H1 (cell line): ENCODE data around the gene ABCC6. TPM values are rescaled to one million over a fixed set of nuclear protein-coding genes. Genes with fewer than 3 reads are reported as not detected.

Source experiments
- CTCF ChIA-PET: fragments of 300-600 bp; sonication (Branson Sonifier 250); formaldehyde crosslinking; loops from one replicate; lab custom pipeline; 2021; ENCODE audit not compliant: partially characterized antibody; lab: Charles Lee
- POLR2A ChIA-PET: fragments of 300-600 bp; sonication (Branson Sonifier 250); formaldehyde crosslinking; loops from one replicate; lab custom pipeline; 2021; ENCODE audit warnings: inconsistent platforms; ENCODE audit not compliant: partially characterized antibody; lab: Charles Lee
- DNase-seq, 2 experiments: peaks; one replicate each; pipeline versions ENCODE4 v3.0.0 to v3.0.0-alpha.2; 2010 to 2022; ENCODE audit warnings: low spot score in 2 of 2, low read depth in 1 of 2, mixed read lengths in 1 of 2
- FAIRE-seq: peaks from 2 replicates; lab custom pipeline; 2011; peaks lifted over from hg19 to GRCh38; lab: Jason Lieb, UNC
- H2AFZ ChIP-seq: 2 replicates; pipeline ENCODE4 v1.8.1; 2012; ENCODE audit warnings: low read length, inconsistent platforms
- H2AK5ac ChIP-seq: 2 replicates; pipeline ENCODE4 v1.6.1; 2013; ENCODE audit warnings: low read depth, low read length
- H2BK120ac ChIP-seq: replicated peaks from 2 replicates; pipeline ENCODE3; 2013; ENCODE audit warnings: low read depth, low read length, inconsistent platforms
- H2BK12ac ChIP-seq: 2 replicates; pipeline ENCODE4 v1.6.1; 2013; ENCODE audit warnings: low read depth, low read length
- H2BK15ac ChIP-seq: 2 replicates; pipeline ENCODE4 v1.6.1; 2013; ENCODE audit warnings: low read length
- H2BK20ac ChIP-seq: 2 replicates; pipeline ENCODE4 v1.6.1; 2013; ENCODE audit warnings: low read length
- H2BK5ac ChIP-seq: 2 replicates; pipeline ENCODE4 v1.6.1; 2013; ENCODE audit warnings: low read depth, low read length
- H3K14ac ChIP-seq: 2 replicates; pipeline ENCODE4 v1.6.1; 2013; ENCODE audit warnings: inconsistent platforms; ENCODE audit not compliant: insufficient read length
- H3K18ac ChIP-seq: 2 replicates; pipeline ENCODE4 v1.6.1; 2013; ENCODE audit warnings: low read length; ENCODE audit errors: extremely low read depth
- H3K23ac ChIP-seq: 2 replicates; pipeline ENCODE4 v1.6.1; 2013; ENCODE audit warnings: inconsistent platforms; ENCODE audit not compliant: insufficient read length
- H3K23me2 ChIP-seq: 2 replicates; pipeline ENCODE4 v1.6.1; 2013; ENCODE audit warnings: low read depth, low read length
- H3K27ac ChIP-seq: 2 replicates; pipeline ENCODE4 v1.6.1; 2011; ENCODE audit warnings: low read depth, low read length, inconsistent platforms
- H3K27me3 ChIP-seq, 4 experiments: replicated peaks in 1 of 4; 1 replicate in 1 of 4; 2 replicates in 3 of 4; pipeline versions ENCODE4 v1.6.1 to v1.8.1; 2011 to 2013; ENCODE audit warnings: low read length in 3 of 4, mild to moderate bottlenecking in 3 of 4, inconsistent platforms in 2 of 4, mixed read lengths in 2 of 4, moderate library complexity in 1 of 4; ENCODE audit not compliant: control insufficient read depth in 3 of 4, insufficient read depth in 3 of 4; ENCODE audit errors: extremely low read depth in 1 of 4
- H3K36me3 ChIP-seq, 4 experiments: 2 replicates each; pipeline versions ENCODE4 v1.6.1 to v1.8.1; 2011 to 2013; ENCODE audit warnings: mild to moderate bottlenecking in 4 of 4, low read length in 3 of 4, moderate library complexity in 2 of 4, control low read depth in 1 of 4, inconsistent platforms in 1 of 4; ENCODE audit not compliant: insufficient read depth in 4 of 4, control insufficient read depth in 2 of 4
- H3K4ac ChIP-seq: replicated peaks from 2 replicates; pipeline ENCODE3; 2013; ENCODE audit warnings: low read length, low read depth, mixed read lengths, inconsistent platforms; ENCODE audit not compliant: insufficient read length
- H3K4me1 ChIP-seq, 4 experiments: replicated peaks in 1 of 4; 1 replicate in 1 of 4; 2 replicates in 3 of 4; pipeline versions ENCODE4 v1.6.1 to v1.8.1; 2011 to 2013; ENCODE audit warnings: low read length in 3 of 4, inconsistent platforms in 2 of 4, mixed read lengths in 1 of 4; ENCODE audit not compliant: insufficient read depth in 4 of 4, control insufficient read depth in 3 of 4
- H3K4me2 ChIP-seq, 2 experiments: 2 replicates each; pipeline versions ENCODE4 v1.6.1 to v1.8.1; 2011 to 2013; ENCODE audit warnings: low read depth in 2 of 2, low read length in 2 of 2, control low read depth in 1 of 2, inconsistent platforms in 1 of 2, mild to moderate bottlenecking in 1 of 2; ENCODE audit not compliant: insufficient read depth in 1 of 2
- H3K4me3 ChIP-seq, 4 experiments: fragments of 200-600, 300-600 bp in 1 of 4; sonication (generic), shearing (Covaris generic), sonication (Bioruptor Twin) in 1 of 4; 2 replicates each; pipeline versions ENCODE4 v1.5.1 to v1.8.1; 2011 to 2016; ENCODE audit warnings: low read length in 4 of 4, low read depth in 3 of 4, control low read depth in 2 of 4, inconsistent platforms in 2 of 4, mild to moderate bottlenecking in 2 of 4, mixed read lengths in 1 of 4, moderate library complexity in 1 of 4; ENCODE audit not compliant: insufficient read depth in 2 of 4; ENCODE audit errors: extremely low read depth in 1 of 4
- H3K56ac ChIP-seq: replicated peaks from 2 replicates; pipeline ENCODE3; 2013; ENCODE audit warnings: low read depth, mild to moderate bottlenecking, mixed read lengths, low read length, inconsistent platforms; ENCODE audit not compliant: insufficient read length
- H3K79me1 ChIP-seq: 2 replicates; pipeline ENCODE4 v1.6.1; 2013; ENCODE audit warnings: low read depth, low read length, control low read depth
- H3K79me2 ChIP-seq, 2 experiments: 2 replicates each; pipeline versions ENCODE4 v1.6.1 to v1.8.1; 2012 to 2013; ENCODE audit warnings: low read length in 2 of 2, mild to moderate bottlenecking in 2 of 2, inconsistent platforms in 1 of 2; ENCODE audit not compliant: insufficient read depth in 2 of 2, control insufficient read depth in 1 of 2
- H3K9ac ChIP-seq, 4 experiments: replicated peaks in 1 of 4; 1 replicate in 1 of 4; 2 replicates in 3 of 4; pipeline versions ENCODE4 v1.6.1 to v1.8.1; 2011 to 2013; ENCODE audit warnings: low read depth in 3 of 4, low read length in 3 of 4, control low read depth in 2 of 4, mild to moderate bottlenecking in 2 of 4, moderate library complexity in 2 of 4, inconsistent platforms in 1 of 4; ENCODE audit errors: extremely low read depth in 1 of 4
- H3K9me3 ChIP-seq, 2 experiments: 2 replicates each; pipeline versions ENCODE4 v1.6.1 to v1.8.1; 2012 to 2013; ENCODE audit warnings: mild to moderate bottlenecking in 2 of 2, moderate library complexity in 2 of 2, control low read depth in 1 of 2, inconsistent platforms in 1 of 2, low read depth in 1 of 2, low read length in 1 of 2, mixed read lengths in 1 of 2; ENCODE audit not compliant: insufficient read depth in 2 of 2
- H4K20me1 ChIP-seq, 2 experiments: replicated peaks in 1 of 2; 2 replicates each; pipeline versions ENCODE3 to v1.8.1; 2011 to 2013; ENCODE audit warnings: inconsistent platforms in 2 of 2, low read length in 2 of 2, mild to moderate bottlenecking in 1 of 2; ENCODE audit not compliant: insufficient read depth in 2 of 2, control insufficient read depth in 1 of 2
- H4K5ac ChIP-seq: 2 replicates; pipeline ENCODE4 v1.6.1; 2013; ENCODE audit warnings: low read length, low read depth, mixed read lengths, inconsistent platforms; ENCODE audit not compliant: insufficient read length
- H4K8ac ChIP-seq: 2 replicates; pipeline ENCODE4 v1.8.0; 2013; ENCODE audit warnings: mild to moderate bottlenecking, moderate library complexity, low read length, inconsistent platforms; ENCODE audit not compliant: insufficient read depth; ENCODE audit errors: extremely low read depth
- H4K91ac ChIP-seq: replicated peaks from 2 replicates; pipeline ENCODE3; 2013; ENCODE audit warnings: low read length, mixed read lengths, inconsistent platforms; ENCODE audit not compliant: insufficient read length
- CBX5 ChIP-seq: fragments of 300-800, 300-1000 bp; sonication (generic); IDR thresholded peaks from 2 replicates; pipeline ENCODE4 v1.7.1; 2016; ENCODE audit warnings: antibody characterized with exemption, low read length, low read depth
- CTBP2 ChIP-seq: IDR thresholded peaks from 2 replicates; pipeline ENCODE4 v1.7.0; 2011; ENCODE audit warnings: borderline replicate concordance, mild to moderate bottlenecking, moderate library complexity, mixed read lengths, low read length; ENCODE audit not compliant: insufficient read depth, insufficient read length
- GTF2F1 ChIP-seq: IDR thresholded peaks from 2 replicates; pipeline ENCODE4 v1.6.1; 2012; ENCODE audit warnings: low read depth, low read length, improper control_type of control experiment, borderline replicate concordance
- JUND ChIP-seq: IDR thresholded peaks from 2 replicates; pipeline ENCODE4 v1.6.1; 2011; ENCODE audit warnings: mild to moderate bottlenecking, improper control_type of control experiment, low read length
- NRF1 ChIP-seq: IDR thresholded peaks from 2 replicates; pipeline ENCODE4 v1.6.1; 2011; ENCODE audit warnings: mild to moderate bottlenecking, low read depth, low read length, improper control_type of control experiment
- POLR2A ChIP-seq, 2 experiments: IDR thresholded peaks; 1 replicate in 1 of 2; 2 replicates in 1 of 2; pipeline ENCODE4 v1.6.1; 2011; ENCODE audit warnings: low read depth in 2 of 2, low read length in 2 of 2, mild to moderate bottlenecking in 2 of 2; ENCODE audit errors: control extremely low read depth in 1 of 2
- RAD21 ChIP-seq, 2 experiments: IDR thresholded peaks in 1 of 2; conservative IDR thresholded peaks in 1 of 2; 2 replicates each; pipeline ENCODE4 v1.6.1; 2011; ENCODE audit warnings: low read depth in 2 of 2, low read length in 2 of 2, improper control_type of control experiment in 1 of 2, inconsistent platforms in 1 of 2, mild to moderate bottlenecking in 1 of 2, moderate library complexity in 1 of 2
- RNF2 ChIP-seq: fragments of 200-900, 300-1000 bp; sonication (generic); IDR thresholded peaks from 2 replicates; pipeline ENCODE4 v1.7.1; 2016; ENCODE audit warnings: borderline replicate concordance, low read depth, mild to moderate bottlenecking, antibody characterized with exemption, low read length; ENCODE audit not compliant: poor library complexity, severe bottlenecking; ENCODE audit errors: missing control alignments
- TAF1 ChIP-seq: IDR thresholded peaks from 2 replicates; pipeline ENCODE4 v1.6.1; 2011; ENCODE audit warnings: mild to moderate bottlenecking, low read depth, low read length
- TCF12 ChIP-seq: IDR thresholded peaks from 2 replicates; pipeline ENCODE4 v1.6.1; 2011; ENCODE audit warnings: low read depth, mild to moderate bottlenecking, low read length
- WGBS, 2 experiments: shearing (Covaris generic) in 1 of 2; methylation state at CpG; one replicate each; pipeline versions ENCODE4 v1.1.6 to v1.1.7; 2013 to 2015; ENCODE audit warnings: low lambda C conversion rate in 2 of 2, mixed read lengths in 2 of 2, inconsistent platforms in 1 of 2, low coverage in 1 of 2, missing lambda C conversion rate in 1 of 2; ENCODE audit not compliant: insufficient replicate concordance in 2 of 2, insufficient coverage in 1 of 2, insufficient read length in 1 of 2; ENCODE audit errors: extremely low coverage in 1 of 2, missing lambda C conversion rate in 1 of 2; 5-methylcytosine and 5-hydroxymethylcytosine counted together
- polyA plus RNA-seq, 7 experiments: library from polyadenylated mRNA; depleted of rRNA in 3 of 7; stranded (reverse) in 5 of 7; unstranded in 2 of 7; fragments of >200 nt in 5 of 7; fragments of 200-250 nt in 2 of 7; gene quantifications; 1 replicate in 5 of 7; 2 replicates in 1 of 7; 4 replicates in 1 of 7; pipeline versions ENCODE4 v1.2.1 to v1.2.3, GENCODE V29; 2011 to 2013; ENCODE audit warnings: missing spikeins in 2 of 7, mixed read lengths in 2 of 7
- total RNA-seq: library from RNA; stranded (reverse); fragmentation: NEBNext Ultra II Directional; extraction: Animal tissue kit (Norgen Biotek cat#: 25700); gene quantifications from 2 replicates; pipeline ENCODE4 v1.2.1, GENCODE V29; 2021

The ABCC6 gene
- total and polyA plus RNA-seq, 2 of the 8 experiments (the other 6 are each of a cell fraction or from before 2014, with no cell fraction given): 1.6 to 1.8 TPM

GRCh38 chr16:16120382-16121184 is 102.7 kb downstream of the ABCC6 start:
- Histone ChIP-seq H3K23ac (no peak overlapping the region), H3K4me1 (no peaks in the 10 kb centered on the region), H3K27me3 (no peaks in the 10 kb centered on the region), H3K36me3 (peaks cover 14 to 51% (median 40%) of the 10 kb centered on the region in 4 experiments; a peak in 7 of 8 replicates), H2BK120ac (no peak overlapping the region), H3K4me2 (no peak overlapping the region), H3K9ac (no peak overlapping the region), H2AFZ (no peak overlapping the region), H3K23me2 (no peaks in the 10 kb centered on the region; the same call in 1 of the 2 replicates), H2BK12ac (no peak overlapping the region), H3K4ac (no peak overlapping the region), H4K5ac (no peak overlapping the region), H3K18ac (no peak overlapping the region), H3K4me3 (no peak overlapping the region), H2BK20ac (no peak overlapping the region), H3K56ac (no peak overlapping the region), H3K79me2 (no peaks in the 10 kb centered on the region), H2AK5ac (no peak overlapping the region), H2BK5ac (no peak overlapping the region), H4K91ac (no peak overlapping the region), H4K20me1 (peaks cover 0 to 3% of the 10 kb centered on the region in 2 experiments), H3K9me3 (peaks cover 0 to 7% of the 10 kb centered on the region in 2 experiments; a peak in 3 of 4 replicates), H3K27ac (no peak overlapping the region), H2BK15ac (no peak overlapping the region), H4K8ac (no peak overlapping the region), H3K14ac (no peak overlapping the region), H3K79me1 (no peaks in the 10 kb centered on the region)
- FAIRE-seq: no peak
- no peak for DNase-seq
- WGBS, 2 experiments: 87% methylated on average over 17 of the region's 17 CpGs; no CpG with 5 or more reads in 1 of the 2 experiments
- CTCF ChIA-PET: interaction anchor here (0.6 to 2.4 kb wide), 7 partner anchors 13 to 368 kb away, joined by 3 to 7 read pairs (median 3); no protein-coding TSS in a partner anchor
- POLR2A ChIA-PET: interaction anchor here (1.1 kb wide), 1 partner anchor 22 kb away, joined by 3 read pairs; no protein-coding TSS in a partner anchor
- TF ChIP-seq GTF2F1: no peak
- no peak for TF ChIP-seq JUND
- TF ChIP-seq RNF2: no peak
- no peak for TF ChIP-seq CBX5
- TF ChIP-seq RAD21 (IDR thresholded peaks at IDR 0.05 in 1 of 2, conservative IDR thresholded peaks at IDR 0.05 in 1 of 2; ENCODE audit: low read depth in 2 of 2, low read length in 2 of 2): no peak
- TF ChIP-seq POLR2A (IDR thresholded peaks at IDR 0.05; ENCODE audit: control extremely low read depth in 1 of 2, low read depth in 2 of 2, low read length in 2 of 2): no peak
- no peak for TF ChIP-seq CTBP2
- TF ChIP-seq NRF1: no peak
- TF ChIP-seq TCF12: no peak
- no peak for TF ChIP-seq TAF1
